HG02759 (cell line): ENCODE data around the gene CDK5R2.
A peak's percentile ranks its signal among the peaks of the same experiment; 100 is the strongest.
"Not testable (repeated sequence)": the region's sequence is repeated elsewhere in the genome, so short reads cannot be mapped to it uniquely, and the experiment has no call there.

Source experiments
- ATAC-seq: cut with Tn5 transposase; IDR thresholded peaks from one replicate; pipeline ENCODE4 v1.9.1; 2021; ENCODE audit warnings: mild to moderate bottlenecking, moderate library complexity; ENCODE audit not compliant: unreplicated experiment

The CDK5R2 gene

DNA sequence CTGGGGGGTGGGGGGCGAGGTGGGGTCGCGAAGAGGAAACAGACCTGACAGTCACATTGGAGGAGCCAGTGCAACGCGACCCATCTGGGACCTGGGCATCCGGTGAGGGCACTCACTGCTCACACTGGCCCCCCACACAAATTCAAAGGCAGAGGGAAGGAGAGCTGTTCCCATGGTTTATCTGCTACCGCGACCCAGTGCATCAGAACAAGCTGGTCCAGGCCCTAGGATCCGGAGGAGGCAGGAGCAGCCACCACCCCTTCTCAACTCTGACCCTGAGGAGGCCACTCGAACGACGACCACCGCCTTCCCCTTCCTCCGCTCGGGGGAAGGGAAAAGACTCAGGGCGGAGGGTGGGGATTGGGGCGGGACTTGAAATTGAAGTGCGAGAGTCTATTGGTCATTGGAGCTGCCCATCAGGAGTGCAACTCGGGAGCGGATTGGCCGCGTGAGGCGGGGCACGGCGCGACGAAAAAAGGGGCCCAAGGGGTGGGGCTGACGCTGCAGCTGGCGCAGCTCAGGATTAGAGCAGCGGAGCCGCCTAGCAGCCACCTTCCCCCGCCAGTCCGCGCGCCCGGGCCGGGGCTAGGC lies at the start of gene CDK5R2:
CDK5R2 (plus strand) TSS at position 526 of the 591 bp plus-strand sequence. CDS start 155 bp downstream, outside the sequence.
- peak; percentile 99 for ATAC-seq

DNA sequence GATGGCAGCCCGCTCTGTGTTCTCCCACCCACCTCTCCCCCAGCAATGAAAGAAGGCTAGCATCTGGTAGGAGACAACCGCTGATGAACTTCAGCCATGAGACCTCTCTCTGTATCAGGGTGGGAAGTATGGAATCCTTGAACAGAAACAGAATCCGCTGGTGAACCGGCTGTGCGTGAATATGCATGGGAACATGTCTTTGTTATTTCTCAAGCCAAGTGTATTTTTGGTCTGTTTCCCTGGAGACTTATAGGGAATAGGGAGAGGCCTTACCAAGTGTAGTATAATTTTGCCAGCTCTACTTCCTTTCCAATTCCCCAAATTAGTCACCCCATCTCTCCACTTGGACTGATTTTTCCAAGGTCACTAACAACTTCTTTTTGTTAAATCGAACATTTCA lies 48.7 kb upstream of the CDK5R2 start:
- no peak for ATAC-seq

DNA sequence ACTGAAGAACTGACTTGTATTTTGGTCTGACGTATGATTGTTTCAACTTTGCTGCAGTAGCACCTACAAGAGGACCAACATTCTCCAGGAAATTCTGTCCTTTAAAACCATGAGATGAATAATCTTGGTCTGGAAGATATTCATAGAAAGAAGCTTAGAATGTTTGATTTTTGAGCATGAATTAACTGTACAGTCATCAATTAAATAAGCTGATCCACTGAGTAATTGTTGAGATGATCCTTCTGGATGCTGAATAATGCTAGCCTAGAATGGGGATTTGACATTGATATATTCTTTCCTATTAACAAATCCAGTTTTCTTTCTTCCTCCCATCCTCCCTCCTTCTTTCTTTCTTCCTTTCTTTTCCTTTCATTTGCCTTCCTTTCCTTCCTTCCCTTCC lies 39.0 kb upstream of the CDK5R2 start:
- ATAC-seq: no peak

DNA sequence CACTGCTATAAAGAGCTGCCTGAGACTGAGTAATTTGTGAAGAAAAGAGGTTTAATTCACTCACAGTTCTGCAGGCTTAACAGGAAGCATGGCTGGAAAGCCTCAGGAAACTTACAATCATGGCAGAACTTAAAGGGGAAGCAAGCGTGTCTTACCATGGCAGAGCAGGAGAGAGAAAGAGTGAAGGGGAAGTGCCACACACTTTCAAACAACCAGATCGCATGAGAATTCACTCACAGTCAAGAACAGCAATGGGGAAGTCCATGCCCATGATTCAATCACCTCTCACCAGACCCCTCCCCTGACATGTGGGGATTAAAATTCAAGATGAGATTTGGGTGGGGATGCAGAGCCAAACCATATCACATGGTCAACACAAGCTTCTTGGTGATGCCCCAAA lies 34.7 kb upstream of the CDK5R2 start:
- ATAC-seq: no peak

DNA sequence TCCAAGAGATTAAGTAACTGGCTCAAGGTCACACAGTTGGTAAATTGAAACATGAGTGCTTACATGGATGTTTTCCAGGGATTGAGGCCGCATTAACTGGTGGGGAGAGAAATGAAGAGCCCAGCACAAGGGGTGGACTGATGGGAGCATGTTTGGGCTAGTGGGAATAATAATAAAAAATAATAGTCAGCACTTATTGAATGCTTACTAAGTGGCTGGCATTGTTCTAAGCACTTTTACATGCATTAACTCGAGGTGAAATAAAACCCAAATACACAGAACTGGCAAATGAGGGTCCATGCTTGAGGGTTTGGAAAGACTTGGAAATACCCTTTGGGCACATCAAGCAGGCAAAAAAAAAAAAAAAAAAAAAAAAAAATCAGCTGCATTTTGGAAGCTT lies 34.0 kb upstream of the CDK5R2 start:
- ATAC-seq: no peak

DNA sequence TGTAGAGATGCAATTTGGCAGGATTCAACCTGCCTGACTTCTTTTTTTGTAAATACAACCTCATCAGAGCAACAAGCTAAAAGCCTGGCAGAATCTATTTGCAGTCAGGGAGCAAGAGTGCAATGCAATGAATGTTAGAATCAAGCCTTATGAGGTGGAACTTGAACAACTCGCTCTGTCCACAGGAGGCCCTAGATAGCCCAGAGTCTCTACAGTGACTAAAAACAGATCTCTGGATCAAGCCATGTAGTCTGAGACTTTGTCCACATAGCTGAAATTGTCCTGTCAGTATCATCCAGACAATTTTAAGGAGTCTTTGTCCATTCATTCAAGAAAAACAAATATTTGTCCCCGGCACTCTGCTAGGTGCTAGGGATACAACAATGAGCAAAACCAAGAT lies 32.0 kb upstream of the CDK5R2 start:
- no peak for ATAC-seq

DNA sequence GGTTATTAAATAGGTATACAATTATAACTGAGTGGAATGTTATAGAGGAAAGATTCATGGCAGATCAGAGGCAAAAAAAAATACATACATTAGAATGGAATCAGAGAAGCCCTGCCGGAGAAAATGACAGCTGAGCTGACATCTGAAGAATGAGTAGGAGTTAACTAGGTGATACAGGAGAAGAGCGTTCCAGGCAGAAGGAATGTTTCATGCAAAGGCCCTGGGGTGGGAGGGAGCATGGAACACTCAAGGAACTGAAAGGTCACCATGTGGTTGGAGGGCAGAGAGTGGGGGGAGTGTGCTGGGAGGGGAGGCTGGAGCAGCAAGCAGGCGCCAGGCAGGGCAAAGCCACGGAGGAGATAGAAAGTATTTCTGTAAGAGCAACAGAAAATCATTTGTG lies 31.6 kb upstream of the CDK5R2 start:
- ATAC-seq: no peak

DNA sequence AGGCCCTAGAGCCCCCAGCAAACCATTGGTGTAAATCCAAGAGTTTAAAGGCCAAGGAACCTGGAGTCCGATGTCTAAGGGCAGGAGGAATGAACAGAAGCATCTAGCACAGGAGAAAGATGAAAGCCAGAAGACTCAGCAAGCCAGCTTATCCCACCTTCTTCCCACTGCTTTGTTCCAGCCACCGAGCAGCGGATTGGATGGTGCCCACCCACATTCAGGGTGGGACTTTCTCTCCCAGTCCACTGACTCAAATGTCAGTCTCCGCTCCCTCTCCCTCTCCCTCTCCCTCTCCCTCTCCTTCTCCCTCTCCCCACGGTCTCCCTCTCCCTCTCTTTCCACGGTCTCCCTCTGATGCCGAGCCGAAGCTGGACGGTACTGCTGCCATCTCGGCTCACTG lies 29.0 kb upstream of the CDK5R2 start:
- not testable (repeated sequence) for ATAC-seq

DNA sequence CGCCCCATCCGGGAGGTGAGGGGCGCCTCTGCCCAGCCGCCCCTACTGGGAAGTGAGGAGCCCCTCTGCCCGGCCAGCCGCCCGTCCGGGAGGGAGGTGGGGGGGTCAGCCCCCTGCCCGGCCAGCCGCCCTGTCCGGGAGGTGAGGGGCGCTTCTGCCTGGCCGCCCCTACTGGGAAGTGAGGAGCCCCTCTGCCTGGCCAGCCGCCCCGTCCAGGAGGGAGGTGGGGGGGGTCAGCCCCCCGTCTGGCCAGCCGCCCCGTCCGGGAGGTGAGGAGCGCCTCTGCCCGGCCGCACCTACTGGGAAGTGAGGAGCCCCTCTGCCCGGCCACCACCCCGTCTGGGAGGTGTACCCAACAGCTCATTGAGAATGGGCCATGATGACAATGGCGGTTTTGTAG lies 27.7 kb upstream of the CDK5R2 start:
- not testable (repeated sequence) for ATAC-seq

DNA sequence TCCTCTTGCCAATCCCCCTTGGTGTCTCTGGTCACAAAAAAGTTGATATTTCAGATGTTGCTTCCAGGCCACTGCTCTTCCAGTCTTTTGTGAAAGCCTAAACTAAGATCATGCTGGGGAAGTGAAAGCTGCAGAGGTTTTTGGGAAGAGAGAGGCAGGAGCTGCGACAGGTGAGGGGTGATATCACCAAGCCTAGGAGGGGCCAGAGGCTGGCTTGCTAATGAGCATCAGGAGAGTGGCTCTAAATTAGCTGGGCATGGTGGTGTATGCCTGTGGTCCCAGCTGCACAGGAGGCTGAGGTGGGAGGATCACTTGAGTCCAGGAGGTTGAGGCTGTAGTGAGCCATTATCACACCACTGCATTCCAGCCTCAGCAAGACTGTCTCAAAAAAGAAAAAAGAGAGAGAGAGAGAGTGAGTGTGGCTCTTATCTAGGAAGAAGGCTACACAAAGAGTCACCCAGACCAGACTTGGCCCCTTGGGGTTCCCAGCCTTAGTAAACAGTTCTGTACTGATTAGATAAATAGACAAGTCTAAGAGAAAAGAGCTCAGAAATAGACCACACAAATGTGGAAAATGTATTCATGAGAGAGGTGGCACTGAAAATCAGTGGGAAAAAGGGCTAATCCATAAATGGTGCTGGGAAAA lies 14.6 kb upstream of the CDK5R2 start:
- ATAC-seq: no peak

DNA sequence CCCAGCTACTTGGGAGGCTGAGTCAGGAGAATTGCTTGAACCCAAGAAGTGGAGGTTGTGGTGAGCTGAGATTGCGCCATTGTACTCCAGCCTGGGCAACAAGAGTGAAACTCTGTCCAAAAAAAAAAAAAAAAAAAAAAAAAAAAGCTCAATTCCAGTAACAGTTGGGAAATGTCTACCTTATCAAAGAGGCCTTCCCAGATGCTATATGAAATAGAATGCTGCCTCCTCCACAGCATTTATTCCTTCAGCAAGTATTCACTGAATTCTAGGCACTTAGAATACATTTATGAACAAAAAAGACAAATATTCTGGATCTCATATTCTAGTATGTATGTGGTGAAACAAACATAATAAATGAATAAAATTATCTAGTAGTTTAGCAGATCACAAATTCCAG lies 12.8 kb upstream of the CDK5R2 start:
- ATAC-seq: no peak

DNA sequence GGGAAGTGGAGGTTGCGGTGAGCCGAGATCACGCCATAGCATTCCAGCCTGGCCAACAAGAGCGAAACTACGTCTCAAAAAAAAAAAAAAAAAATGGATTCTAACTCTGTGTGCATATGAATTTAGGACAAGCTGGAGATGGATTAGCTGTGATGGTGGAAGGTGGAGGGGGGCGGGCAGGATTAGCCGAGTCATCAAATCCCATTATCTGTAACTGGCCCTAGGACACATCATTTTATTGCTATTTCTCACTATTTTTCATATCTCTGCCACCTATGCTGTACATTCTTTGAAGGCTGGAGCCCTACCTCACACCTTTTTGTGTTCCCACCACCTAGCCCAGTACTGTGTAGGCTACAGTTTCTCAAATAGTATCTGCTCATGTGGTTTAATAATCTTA lies 7.3 kb upstream of the CDK5R2 start:
- ATAC-seq: no peak

DNA sequence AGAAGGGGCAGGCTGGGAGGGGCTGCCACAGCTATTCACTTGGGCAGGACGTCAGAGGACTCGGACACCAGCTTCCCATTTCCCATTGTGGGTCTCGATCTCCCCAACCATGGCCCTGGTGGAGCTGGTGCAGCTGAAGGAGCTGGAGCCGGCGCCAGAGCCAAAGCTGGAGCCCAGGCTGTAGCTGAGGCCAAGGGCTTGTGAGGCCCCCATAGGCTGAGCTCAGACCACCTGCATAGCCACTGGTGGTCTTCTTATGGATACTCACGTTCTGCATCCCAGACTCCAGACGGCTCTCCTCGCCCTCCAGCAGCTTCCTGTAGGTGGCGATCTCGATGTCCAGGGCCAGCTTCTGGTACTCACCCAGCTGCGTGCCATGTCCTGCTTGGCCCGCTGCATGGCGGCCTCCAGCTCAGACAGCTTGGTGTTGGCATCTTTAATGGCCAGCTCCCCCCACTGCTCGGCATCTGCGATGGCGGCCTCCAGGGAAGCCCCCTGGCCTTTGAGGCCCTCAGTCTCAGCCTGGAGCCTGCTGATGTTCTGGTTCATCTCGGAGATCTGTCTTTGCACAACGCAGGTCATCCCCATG lies 6.0 kb upstream of the CDK5R2 start:
- ATAC-seq: no peak

DNA sequence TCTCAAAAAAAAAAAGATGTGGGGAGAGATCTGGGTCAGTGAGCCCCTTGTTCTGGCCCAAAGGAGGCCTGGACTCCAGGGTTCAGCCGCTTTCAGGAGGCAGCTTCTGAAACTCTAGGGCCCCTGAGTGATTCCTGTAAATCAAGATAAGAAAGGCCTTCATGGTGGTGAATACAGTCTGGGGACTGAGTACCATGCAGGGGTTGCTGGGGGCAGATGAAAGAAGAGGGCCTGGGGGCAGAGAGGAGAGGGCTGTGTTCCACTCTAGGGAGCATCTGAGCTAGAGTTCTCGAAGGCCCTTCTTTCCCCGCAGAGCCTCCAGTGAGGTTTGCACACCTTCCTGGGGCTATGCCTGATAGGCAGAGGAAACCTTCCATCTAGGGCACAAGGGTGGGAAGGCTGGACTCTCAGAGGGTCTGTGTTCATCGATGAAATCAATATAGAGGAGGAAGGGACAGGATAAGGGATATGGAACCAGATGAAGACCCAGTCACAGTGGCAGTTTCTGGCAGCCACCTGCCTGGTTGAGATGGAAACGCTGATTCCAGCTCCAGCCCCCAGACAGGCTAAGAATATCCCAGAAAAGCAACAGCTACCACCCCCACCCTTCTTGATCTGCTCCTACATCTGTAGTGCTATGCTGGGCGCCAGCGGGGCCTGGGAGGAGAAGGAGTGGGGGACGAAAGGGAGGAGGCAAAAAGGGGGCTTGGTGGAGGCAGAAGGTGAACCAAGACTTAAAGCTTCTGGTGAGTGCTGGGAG lies 4.7 kb upstream of the CDK5R2 start:
- no peak for ATAC-seq

DNA sequence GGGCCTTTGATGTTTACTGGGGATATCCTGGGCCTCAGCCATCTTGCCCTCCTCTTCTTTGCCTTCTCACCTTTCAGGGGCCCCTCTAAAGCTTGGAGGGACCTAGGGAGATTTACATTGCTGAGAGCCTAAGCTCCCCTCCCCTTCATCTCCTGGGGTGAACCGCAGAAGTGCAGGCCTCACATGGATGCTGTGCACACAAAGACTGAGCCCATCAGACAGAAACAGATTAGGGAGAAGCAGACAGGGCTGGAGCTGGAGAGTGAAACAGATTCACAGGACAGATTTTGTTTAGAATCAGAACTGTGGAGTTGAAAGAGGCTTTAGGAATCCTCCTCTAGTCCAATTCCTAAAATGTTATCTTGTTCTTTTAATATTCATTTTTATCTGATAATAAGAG lies 3.4 kb upstream of the CDK5R2 start:
- no peak for ATAC-seq

DNA sequence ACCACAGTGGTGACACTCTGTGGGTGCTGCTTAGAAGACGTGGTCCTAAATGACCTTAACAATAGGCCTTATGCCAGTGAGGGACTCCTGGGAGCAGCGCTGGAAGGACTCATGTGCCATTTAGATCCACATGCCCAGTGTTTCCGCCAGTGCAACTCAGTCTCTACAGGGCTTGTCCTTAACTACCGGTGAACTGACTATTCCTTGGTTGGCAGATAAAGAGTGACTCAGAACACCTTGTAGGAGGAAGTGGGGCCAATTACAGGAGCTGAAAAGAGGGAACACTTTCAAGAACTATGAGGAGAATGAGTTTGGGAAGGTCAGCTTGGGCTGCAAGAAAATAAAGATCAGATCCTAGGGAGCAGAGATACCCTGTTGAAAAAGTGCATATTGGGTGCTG lies 1.8 kb upstream of the CDK5R2 start:
- no peak for ATAC-seq

DNA sequence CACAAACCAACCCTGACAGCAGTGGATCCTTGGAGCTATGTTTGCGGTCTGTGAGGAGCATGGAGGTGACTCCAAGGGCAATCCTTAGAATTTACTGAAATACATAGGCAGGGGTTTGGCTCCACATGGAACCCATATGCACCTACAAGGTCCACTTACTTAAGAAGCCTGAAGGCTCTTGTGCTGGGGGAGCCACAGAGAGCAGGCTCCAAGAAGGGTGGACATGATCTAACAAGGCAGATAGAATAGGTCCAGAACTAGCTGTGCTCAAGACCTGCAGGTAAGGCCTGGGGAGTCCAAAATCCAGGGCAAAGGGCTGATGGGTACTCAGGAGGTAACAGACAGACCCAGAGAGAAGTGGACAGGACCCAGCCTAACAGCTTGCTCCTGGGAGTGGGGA lies 1.2 kb upstream of the CDK5R2 start:
- no peak for ATAC-seq

DNA sequence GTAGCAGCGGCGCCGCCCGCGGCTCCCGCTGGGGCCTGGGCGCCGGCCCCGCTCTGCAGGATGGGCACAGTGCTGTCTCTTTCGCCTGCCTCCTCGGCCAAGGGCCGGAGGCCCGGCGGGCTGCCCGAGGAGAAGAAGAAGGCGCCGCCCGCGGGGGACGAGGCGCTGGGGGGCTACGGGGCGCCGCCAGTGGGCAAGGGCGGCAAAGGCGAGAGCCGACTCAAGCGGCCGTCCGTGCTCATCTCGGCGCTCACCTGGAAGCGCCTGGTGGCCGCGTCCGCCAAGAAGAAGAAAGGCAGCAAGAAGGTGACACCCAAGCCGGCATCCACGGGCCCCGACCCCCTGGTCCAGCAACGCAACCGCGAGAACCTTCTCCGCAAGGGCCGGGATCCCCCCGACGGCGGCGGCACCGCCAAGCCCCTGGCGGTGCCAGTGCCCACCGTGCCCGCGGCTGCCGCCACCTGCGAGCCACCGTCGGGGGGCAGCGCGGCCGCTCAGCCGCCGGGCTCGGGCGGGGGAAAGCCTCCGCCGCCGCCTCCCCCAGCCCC lies 369 bp downstream of the CDK5R2 start:
- no peak for ATAC-seq

DNA sequence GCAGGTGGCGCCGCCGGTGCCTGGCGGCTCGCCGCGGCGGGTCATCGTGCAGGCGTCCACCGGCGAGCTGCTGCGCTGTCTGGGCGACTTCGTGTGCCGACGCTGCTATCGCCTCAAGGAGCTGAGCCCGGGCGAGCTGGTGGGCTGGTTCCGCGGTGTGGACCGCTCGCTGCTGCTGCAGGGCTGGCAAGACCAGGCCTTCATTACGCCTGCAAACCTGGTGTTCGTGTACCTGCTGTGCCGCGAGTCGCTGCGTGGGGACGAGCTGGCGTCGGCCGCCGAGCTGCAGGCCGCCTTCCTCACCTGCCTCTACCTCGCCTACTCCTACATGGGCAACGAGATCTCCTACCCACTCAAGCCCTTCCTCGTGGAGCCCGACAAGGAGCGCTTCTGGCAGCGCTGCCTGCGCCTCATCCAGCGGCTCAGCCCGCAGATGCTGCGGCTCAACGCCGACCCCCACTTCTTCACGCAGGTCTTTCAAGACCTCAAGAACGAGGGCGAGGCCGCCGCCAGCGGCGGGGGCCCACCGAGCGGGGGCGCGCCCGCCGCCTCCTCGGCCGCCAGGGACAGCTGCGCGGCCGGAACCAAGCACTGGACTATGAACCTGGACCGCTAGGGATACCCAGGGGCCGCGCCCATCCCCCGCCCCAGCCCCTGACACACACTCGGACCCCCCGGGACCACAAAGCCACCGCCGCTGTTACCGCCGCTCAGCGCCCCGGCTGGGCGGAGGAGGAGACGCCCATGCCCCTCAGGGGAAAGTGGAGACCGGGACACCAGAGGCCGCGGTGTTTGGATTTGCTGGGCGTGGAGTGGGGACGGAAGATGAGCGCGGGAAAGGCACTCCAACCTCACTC lies 1.1 kb downstream of the CDK5R2 start:
- ATAC-seq: no peak

DNA sequence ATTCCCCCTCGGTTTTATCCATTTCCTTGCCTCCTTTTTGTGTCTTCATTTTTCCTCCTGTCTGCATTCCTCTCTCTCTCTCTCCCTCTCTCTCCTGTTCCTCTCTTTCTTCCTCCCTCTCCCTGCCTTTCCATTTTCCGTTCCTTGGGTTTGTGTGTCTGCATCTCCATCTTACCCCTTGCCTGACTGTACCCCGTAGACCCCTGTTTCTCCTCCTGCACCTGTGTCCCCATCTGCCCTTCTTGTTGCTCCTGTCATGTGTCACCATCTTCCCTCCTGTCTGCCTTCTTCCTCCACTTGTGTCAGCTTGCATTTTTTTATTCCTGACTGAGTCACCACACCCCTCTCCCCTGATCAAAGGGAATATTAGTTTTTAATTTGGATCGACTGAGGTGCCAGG lies 1.8 kb downstream of the CDK5R2 start:
- ATAC-seq: no peak
